Measurements from ENCODE around the gene TK1.
"Not testable (repeated sequence)": the region's sequence is repeated elsewhere in the genome, so short reads cannot be mapped to it uniquely, and the experiment has no call there.

DNA sequence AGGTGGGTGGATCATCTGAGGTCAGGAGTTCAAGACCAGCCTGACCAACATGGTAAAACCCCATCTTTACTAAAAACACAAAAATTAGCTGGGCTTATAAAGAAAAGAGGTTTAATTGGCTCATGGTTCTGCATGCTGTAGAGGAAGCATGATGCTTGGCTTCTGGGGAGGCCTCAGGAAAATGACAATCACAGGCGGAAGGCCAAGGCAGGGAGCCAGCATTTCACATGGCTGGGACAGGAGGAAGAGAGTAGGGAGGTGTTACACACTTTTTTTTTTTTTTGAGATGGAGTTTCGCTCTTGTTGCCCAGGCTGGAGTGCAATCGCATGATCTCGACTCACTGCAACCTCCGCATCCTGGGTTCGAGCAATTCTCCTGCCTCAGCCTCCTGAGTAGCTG, 48.2 kb upstream of the TK1 start:
- not testable (repeated sequence) for TF ChIP-seq CTCF, POLR2A (IDR thresholded peaks at IDR 0.05)

Measured in body of pancreas (tissue), 4 donors.